Measurements from ENCODE around the gene PER1. TPM values are rescaled to one million over a fixed set of nuclear protein-coding genes. Genes with fewer than 3 reads are reported as not detected.

The PER1 gene
- total RNA-seq, 1 donor from 2014 or later = 215 TPM

DNA sequence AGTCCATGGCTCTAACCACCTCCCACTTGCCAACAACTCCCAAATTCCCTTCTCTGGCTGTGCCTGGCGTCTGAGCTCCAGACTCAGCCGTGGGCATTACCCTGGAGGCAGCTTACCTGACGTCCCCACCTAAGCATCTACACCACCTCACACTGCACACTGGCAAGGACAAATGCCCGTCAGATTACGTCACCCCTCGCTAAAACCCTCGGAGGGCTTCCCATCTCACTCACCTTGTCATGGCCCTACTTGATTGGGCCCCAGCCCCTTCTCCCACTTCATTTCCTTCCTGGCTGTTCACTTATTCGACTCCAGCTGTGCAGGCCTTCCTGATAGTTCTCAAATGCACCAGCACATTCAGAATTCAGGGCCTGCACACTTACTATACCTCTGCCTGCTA is 47.3 kb downstream of the PER1 start:
- Histone ChIP-seq H3K4me1 (peaks cover 7% of the 10 kb centered on the region), H3K27ac (no peak overlapping the region), H3K27me3 (peaks cover 3% of the 10 kb centered on the region), H3K4me3 (no peak overlapping the region), H3K9me3 (no peaks in the 10 kb centered on the region), H3K36me3 (no peaks in the 10 kb centered on the region)
- no peak for DNase-seq (ENCODE audit: extremely low spot score in 2 of 2)
- TF ChIP-seq POLR2AphosphoS5 (IDR thresholded peaks at IDR 0.05; ENCODE audit: insufficient read depth in 1 of 2, low read depth in 1 of 2) = no peak
- no peak for TF ChIP-seq POLR2A (IDR thresholded peaks at IDR 0.05)
- TF ChIP-seq, protein P1, sequence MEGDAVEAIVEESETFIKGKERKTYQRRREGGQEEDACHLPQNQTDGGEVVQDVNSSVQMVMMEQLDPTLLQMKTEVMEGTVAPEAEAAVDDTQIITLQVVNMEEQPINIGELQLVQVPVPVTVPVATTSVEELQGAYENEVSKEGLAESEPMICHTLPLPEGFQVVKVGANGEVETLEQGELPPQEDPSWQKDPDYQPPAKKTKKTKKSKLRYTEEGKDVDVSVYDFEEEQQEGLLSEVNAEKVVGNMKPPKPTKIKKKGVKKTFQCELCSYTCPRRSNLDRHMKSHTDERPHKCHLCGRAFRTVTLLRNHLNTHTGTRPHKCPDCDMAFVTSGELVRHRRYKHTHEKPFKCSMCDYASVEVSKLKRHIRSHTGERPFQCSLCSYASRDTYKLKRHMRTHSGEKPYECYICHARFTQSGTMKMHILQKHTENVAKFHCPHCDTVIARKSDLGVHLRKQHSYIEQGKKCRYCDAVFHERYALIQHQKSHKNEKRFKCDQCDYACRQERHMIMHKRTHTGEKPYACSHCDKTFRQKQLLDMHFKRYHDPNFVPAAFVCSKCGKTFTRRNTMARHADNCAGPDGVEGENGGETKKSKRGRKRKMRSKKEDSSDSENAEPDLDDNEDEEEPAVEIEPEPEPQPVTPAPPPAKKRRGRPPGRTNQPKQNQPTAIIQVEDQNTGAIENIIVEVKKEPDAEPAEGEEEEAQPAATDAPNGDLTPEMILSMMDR (IDR thresholded peaks at IDR 0.05) = no peak
- intact Hi-C loops (cut with DNase I) = no loop called here

DNA sequence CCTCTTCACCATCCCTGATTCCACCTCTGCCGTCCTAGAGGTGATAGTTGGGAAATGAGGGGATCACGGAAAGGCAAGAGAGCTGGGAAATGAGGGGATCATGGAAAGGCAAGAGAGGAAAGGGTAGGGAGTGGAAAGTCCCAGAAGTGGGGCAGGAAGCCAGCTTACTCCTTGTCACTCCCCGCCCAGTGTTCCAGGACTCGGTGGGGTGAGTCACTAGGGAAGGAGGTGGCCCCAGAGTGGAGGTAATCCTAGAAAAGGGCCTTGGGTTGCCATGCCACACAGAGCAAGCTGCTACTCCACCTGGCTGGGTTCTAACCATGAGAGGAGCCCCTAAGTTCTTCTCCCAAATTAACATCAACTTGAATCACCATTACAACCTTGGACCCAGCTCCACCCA is 48.7 kb downstream of the PER1 start:
- H3K4me3 ChIP-seq = no peak overlapping the region
- TF ChIP-seq POLR2A (IDR thresholded peaks at IDR 0.05) = no peak
- TF ChIP-seq, protein P1 (IDR thresholded peaks at IDR 0.05) = no peak
- no peak for TF ChIP-seq POLR2AphosphoS5 (IDR thresholded peaks at IDR 0.05; ENCODE audit: insufficient read depth in 1 of 2, low read depth in 1 of 2)
- no peaks in the 10 kb centered on the region for H3K36me3 ChIP-seq
- H3K4me1 ChIP-seq = no peaks in the 10 kb centered on the region
- H3K27me3 ChIP-seq = no peaks in the 10 kb centered on the region
- intact Hi-C loops (cut with DNase I) = no loop called here
- H3K9me3 ChIP-seq = no peaks in the 10 kb centered on the region
- peak overlapping the region; percentile 20 for H3K27ac ChIP-seq
- no peak for DNase-seq (ENCODE audit: extremely low spot score in 2 of 2)

DNA sequence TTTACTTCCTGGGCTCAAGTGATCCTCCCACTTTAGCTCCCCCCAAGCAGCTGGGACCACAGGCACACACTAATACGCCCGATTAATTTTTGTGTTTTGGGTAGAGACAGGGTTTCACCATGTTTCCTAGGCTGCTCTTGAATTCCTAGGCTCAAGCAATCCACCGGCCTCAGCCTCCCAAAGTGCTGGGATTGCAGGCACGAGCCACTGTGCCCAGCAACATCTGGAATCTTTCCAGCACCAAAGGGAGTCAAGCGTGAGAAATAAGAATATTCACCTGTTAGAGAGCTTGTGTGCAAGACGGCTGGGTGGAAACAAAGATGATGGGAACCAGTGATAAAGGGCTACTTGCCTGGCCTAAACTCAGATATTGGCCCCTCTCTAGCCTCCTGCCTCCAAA is 50.5 kb downstream of the PER1 start:
- intact Hi-C loops (cut with DNase I) = no loop called here
- Histone ChIP-seq H3K27me3 (no peaks in the 10 kb centered on the region), H3K4me3 (no peak overlapping the region), H3K9me3 (no peaks in the 10 kb centered on the region), H3K27ac (no peak overlapping the region), H3K36me3 (no peaks in the 10 kb centered on the region), H3K4me1 (no peaks in the 10 kb centered on the region)
- no peak for DNase-seq (ENCODE audit: extremely low spot score in 2 of 2)
- TF ChIP-seq, protein P1 (IDR thresholded peaks at IDR 0.05) = no peak
- no peak for TF ChIP-seq POLR2AphosphoS5 (IDR thresholded peaks at IDR 0.05; ENCODE audit: insufficient read depth in 1 of 2, low read depth in 1 of 2)
- no peak for TF ChIP-seq POLR2A (IDR thresholded peaks at IDR 0.05)

DNA sequence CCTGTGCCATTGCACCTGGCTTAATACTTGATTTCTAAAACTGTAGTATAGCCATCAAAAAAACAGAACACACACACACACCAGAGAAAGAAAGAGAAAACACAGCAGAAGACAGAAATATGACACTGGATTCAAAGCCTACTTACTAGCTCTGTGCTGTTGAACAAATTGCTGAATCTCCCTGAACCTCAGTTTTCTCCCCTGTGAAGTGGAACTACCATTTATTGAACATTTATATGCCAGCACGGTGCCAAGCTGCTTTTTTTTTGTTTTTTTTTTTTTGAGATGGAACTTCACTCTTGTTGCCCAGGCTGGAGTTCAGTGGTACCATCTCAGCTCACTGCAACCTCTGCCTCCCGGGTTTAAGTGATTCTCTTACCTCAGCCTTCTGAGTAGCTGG is 51.4 kb downstream of the PER1 start:
- no peak for DNase-seq (ENCODE audit: extremely low spot score in 2 of 2)
- Histone ChIP-seq H3K9me3 (no peaks in the 10 kb centered on the region), H3K27ac (no peak overlapping the region), H3K27me3 (no peaks in the 10 kb centered on the region), H3K4me1 (no peaks in the 10 kb centered on the region), H3K4me3 (no peak overlapping the region), H3K36me3 (no peaks in the 10 kb centered on the region)
- TF ChIP-seq, protein P1 (IDR thresholded peaks at IDR 0.05) = no peak
- TF ChIP-seq POLR2A (IDR thresholded peaks at IDR 0.05) = no peak
- TF ChIP-seq POLR2AphosphoS5 (IDR thresholded peaks at IDR 0.05; ENCODE audit: insufficient read depth in 1 of 2, low read depth in 1 of 2) = no peak
- intact Hi-C loops (cut with DNase I) = no loop called here

DNA sequence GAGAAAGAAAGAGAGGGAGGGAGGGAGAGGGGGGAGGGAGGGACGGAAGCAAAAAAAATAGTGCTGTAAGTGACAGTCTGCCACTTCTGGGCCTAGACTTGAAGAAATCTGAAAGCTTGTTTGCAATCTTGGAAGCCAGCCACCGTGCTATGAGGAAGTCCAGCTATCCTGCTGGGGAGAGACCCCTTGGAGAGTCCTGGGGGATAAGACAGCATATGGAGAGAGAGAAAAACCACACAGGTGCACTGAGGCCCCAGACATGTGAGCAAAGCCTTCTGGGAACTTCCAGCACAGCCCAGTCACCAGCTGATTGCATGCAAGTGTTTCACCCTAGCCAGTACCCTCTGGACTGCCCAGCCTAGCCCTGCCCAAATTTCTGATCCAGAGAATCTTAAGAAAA is 52.1 kb downstream of the PER1 start:
- no peaks in the 10 kb centered on the region for H3K27me3 ChIP-seq
- DNase-seq (ENCODE audit: extremely low spot score in 2 of 2) = no peak
- H3K9me3 ChIP-seq = no peaks in the 10 kb centered on the region
- intact Hi-C loops (cut with DNase I) = no loop called here
- no peaks in the 10 kb centered on the region for H3K4me1 ChIP-seq
- H3K4me3 ChIP-seq = no peak overlapping the region
- no peaks in the 10 kb centered on the region for H3K36me3 ChIP-seq
- H3K27ac ChIP-seq = no peak overlapping the region
- TF ChIP-seq POLR2AphosphoS5 (IDR thresholded peaks at IDR 0.05; ENCODE audit: insufficient read depth in 1 of 2, low read depth in 1 of 2) = no peak
- TF ChIP-seq POLR2A (IDR thresholded peaks at IDR 0.05) = no peak
- TF ChIP-seq, protein P1 (IDR thresholded peaks at IDR 0.05) = no peak

Data from vagina (tissue), 2 donors.